Activated CD4-positive, alpha-beta memory T cell treated with anti-CD3 and anti-CD28 coated beads, Interleukin-2, amount 10 ng/mL, durations not matched to agents 7 days and 5 days (primary cell): ENCODE results near the gene KCNG4. TPM values are rescaled to one million over a fixed set of nuclear protein-coding genes. Genes with fewer than 3 reads are reported as not detected.

ENCODE experiments used
- total RNA-seq, 2 experiments: library from RNA; stranded (reverse); gene quantifications; one replicate each; pipeline ENCODE4 v1.2.3, GENCODE V29; 2021

The KCNG4 gene
- total RNA-seq, 2 experiments from 2014 or later: not detected

Other genes starting within 250 kb of the KCNG4 start
- gene SLC38A8, start 197.2 kb downstream of the KCNG4 start, total RNA-seq: not detected
- gene MBTPS1, start 123.1 kb downstream of the KCNG4 start, total RNA-seq: 10 to 100 TPM; 46.4 to 50.4 TPM
- 10 to 100 TPM; 15.2 to 16.3 TPM for gene HSDL1, start 94.8 kb downstream of the KCNG4 start, total RNA-seq
- gene DNAAF1, start 94.7 kb downstream of the KCNG4 start, total RNA-seq: not detected
- gene TAF1C, start 53.0 kb downstream of the KCNG4 start, total RNA-seq: 10 to 100 TPM; 47.2 to 51.9 TPM
- gene ADAD2, start 48.9 kb downstream of the KCNG4 start, total RNA-seq: not detected
- gene WFDC1, start 54.9 kb upstream of the KCNG4 start, total RNA-seq: not detected
- not detected for gene ATP2C2, start 128.5 kb upstream of the KCNG4 start, total RNA-seq